Uterus (tissue), 2 donors: ENCODE measurements around the gene NCBP2L.

ENCODE experiments used
- POLR2A ChIP-seq, 2 donors: fragments of 450-650 bp; IDR thresholded peaks; one replicate each; pipeline ENCODE4 v1.6.1; 2016; ENCODE audit warnings: antibody characterized with exemption in 2 of 2, mild to moderate bottlenecking in 1 of 2, moderate library complexity in 1 of 2
- TF ChIP-seq, protein P1 (sequence below), 4 experiments: fragments of 200-600 bp in 2 of 4; fragments of 450-650 bp in 2 of 4; sonication (generic) in 2 of 4; IDR thresholded peaks; one replicate each; pipeline ENCODE4 v1.5.1; 2016 to 2019; ENCODE audit warnings: antibody characterized with exemption in 4 of 4, mild to moderate bottlenecking in 2 of 4, moderate library complexity in 1 of 4

DNA sequence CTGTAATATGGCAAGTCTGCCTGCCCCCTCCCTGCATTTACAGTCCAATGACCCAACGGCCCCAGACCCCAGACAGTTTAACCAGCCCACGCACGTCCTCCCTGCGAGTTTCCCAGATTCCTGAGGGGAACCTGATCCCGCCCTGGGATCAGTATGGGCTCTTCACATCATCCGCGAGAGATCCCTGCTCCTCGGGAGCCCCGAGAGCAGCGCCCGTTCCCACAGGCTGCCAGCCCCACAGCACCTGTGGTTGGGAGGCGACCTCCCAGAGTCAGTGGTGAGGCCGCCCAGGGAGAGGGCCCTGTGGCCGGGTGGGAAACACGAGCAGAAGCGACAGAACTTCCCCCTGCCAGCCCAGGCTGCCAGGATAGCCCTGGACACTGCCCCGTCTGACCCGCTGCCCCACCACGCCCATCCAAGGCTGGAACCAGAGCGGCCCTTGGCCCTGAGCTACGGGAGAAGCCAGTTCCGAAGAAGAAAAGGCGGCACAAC is 34.8 kb upstream of the NCBP2L start:
- TF ChIP-seq, protein P1, sequence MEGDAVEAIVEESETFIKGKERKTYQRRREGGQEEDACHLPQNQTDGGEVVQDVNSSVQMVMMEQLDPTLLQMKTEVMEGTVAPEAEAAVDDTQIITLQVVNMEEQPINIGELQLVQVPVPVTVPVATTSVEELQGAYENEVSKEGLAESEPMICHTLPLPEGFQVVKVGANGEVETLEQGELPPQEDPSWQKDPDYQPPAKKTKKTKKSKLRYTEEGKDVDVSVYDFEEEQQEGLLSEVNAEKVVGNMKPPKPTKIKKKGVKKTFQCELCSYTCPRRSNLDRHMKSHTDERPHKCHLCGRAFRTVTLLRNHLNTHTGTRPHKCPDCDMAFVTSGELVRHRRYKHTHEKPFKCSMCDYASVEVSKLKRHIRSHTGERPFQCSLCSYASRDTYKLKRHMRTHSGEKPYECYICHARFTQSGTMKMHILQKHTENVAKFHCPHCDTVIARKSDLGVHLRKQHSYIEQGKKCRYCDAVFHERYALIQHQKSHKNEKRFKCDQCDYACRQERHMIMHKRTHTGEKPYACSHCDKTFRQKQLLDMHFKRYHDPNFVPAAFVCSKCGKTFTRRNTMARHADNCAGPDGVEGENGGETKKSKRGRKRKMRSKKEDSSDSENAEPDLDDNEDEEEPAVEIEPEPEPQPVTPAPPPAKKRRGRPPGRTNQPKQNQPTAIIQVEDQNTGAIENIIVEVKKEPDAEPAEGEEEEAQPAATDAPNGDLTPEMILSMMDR (IDR thresholded peaks at IDR 0.05), result no peak
- no peak for TF ChIP-seq POLR2A (IDR thresholded peaks at IDR 0.05)
